ENCODE results near the gene SHANK2.

DNA sequence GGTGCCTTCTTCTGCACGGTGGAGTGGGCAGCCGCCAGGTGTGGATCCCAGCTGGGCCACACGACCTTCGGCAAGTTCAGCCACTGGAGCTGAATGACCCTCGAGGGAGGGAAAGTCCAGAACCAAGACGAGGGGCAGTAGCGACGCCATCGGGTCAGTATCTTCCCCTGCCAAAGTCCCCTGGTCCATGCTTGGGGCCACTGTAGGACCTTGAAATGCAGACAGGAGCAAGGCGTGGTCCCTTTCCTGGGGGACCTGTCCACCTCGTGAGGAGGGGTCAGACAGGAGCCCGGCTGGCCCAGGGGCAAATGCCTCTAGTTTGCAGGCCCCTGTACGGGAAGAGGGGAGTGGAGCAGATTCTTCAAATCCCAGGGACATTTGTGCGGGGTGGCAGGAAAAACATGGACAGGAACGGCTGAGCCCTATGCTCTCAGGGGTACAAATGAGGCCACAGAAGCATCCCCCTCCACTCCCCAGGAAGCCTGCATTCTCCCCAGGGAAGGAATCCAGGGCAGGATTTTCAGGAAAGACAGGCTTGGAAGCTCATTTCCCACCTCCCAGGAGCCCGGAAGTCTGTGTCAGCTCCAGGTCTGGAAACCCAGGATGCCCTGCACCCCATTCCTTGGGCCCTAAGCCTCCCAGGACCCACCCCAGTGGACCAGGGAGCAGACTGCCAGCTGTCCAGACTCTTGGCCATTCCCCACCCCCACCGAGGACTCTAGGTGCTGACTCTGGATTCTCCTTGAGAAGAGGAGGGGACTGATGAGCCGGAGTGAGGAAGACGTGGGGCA, 6.6 kb downstream of the SHANK2 start:
- TF ChIP-seq CTCF (IDR thresholded peaks at IDR 0.05; ENCODE audit: borderline replicate concordance, extremely low read depth, low read length, poor library complexity, severe bottlenecking) = no peak
- TF ChIP-seq EZH2 (IDR thresholded peaks at IDR 0.05; ENCODE audit: borderline replicate concordance, low read depth, low read length, severe bottlenecking) = no peak

Data from DND-41 (cell line).